Cardiac muscle cell (in vitro differentiated cells and primary cell): ENCODE data around the gene NEGR1. TPM values are rescaled to one million over a fixed set of nuclear protein-coding genes. Genes with fewer than 3 reads are reported as not detected.

Experiments
- DNase-seq, 2 donors: peaks; one replicate each; pipeline versions ENCODE4 v3.0.0 to v3.0.0-alpha.2; 2010 to 2017; ENCODE audit warnings: low read depth in 1 of 2, low spot score in 1 of 2
- H3K27ac ChIP-seq: fragments of 200-600 bp; sonication (generic); 2 replicates; pipeline ENCODE4 v1.5.1; 2016
- H3K27me3 ChIP-seq: fragments of 200-600 bp; sonication (generic); 2 replicates; pipeline ENCODE4 v1.6.0; 2016; ENCODE audit warnings: control low read depth
- H3K36me3 ChIP-seq: fragments of 200-600 bp; sonication (generic); 2 replicates; pipeline ENCODE4 v1.5.1; 2016; ENCODE audit warnings: control low read depth
- H3K4me1 ChIP-seq: fragments of 200-600 bp; sonication (generic); 2 replicates; pipeline ENCODE4 v1.8.1; 2017; ENCODE audit warnings: low read depth, mild to moderate bottlenecking, mixed run types
- H3K4me3 ChIP-seq: fragments of 200-600 bp; sonication (generic); 2 replicates; pipeline ENCODE4 v1.5.1; 2016; ENCODE audit warnings: mild to moderate bottlenecking
- H3K9me3 ChIP-seq: fragments of 200-600 bp; sonication (generic); 2 replicates; pipeline ENCODE4 v1.5.1; 2017; ENCODE audit warnings: low read depth, mild to moderate bottlenecking, control low read depth
- polyA plus RNA-seq: library from polyadenylated mRNA; unstranded; fragments of >200 nt; fragmentation: Nextera tagmentation; extraction: Ambion mirVana; gene quantifications from 2 replicates; pipeline ENCODE4 v1.2.1, GENCODE V29; 2016
- total RNA-seq: library from RNA; depleted of rRNA; stranded (reverse); fragments of >200 nt; gene quantifications from 2 replicates; pipeline ENCODE4 v1.2.3, GENCODE V29; 2016
- TF ChIP-seq, protein P1 (sequence below): IDR thresholded peaks from 2 replicates; pipeline ENCODE4 v1.5.1; 2012; ENCODE audit warnings: low read depth, mild to moderate bottlenecking, low read length

Gene NEGR1
- total and polyA plus RNA-seq, 2 experiments from 2014 or later, result 0.06 to 0.20 TPM

DNA sequence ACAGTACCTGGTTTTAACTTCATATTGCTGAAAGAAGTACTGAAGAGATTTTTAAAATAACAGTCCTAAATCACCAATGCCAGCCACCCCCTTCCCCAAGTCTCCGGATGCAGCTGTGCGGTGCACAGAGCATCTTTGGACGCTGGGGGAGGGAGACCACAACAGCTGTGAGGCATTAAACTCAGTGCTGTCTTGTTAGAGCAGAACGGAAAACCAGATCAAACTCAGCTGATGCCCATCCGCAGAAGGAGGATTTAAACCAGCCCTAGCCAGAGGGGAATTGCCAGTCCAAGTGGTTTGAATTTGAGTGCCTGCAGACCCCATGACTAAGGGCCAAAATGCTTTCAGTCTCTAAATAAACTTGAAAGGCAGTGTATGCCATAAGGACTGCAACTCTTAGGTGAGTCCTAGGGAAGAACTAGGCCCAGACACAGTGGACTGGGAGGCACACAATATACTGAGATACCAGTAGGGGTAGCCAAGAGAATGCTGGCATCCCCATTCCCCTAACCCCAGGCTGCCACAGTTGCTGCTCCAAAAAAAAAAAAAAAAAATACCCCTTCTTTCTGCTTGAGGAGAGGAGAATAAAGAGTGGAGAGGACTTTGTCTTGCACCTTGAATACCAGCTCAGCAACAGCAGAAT lies 576.2 kb downstream of the NEGR1 start:
- TF ChIP-seq, protein P1, sequence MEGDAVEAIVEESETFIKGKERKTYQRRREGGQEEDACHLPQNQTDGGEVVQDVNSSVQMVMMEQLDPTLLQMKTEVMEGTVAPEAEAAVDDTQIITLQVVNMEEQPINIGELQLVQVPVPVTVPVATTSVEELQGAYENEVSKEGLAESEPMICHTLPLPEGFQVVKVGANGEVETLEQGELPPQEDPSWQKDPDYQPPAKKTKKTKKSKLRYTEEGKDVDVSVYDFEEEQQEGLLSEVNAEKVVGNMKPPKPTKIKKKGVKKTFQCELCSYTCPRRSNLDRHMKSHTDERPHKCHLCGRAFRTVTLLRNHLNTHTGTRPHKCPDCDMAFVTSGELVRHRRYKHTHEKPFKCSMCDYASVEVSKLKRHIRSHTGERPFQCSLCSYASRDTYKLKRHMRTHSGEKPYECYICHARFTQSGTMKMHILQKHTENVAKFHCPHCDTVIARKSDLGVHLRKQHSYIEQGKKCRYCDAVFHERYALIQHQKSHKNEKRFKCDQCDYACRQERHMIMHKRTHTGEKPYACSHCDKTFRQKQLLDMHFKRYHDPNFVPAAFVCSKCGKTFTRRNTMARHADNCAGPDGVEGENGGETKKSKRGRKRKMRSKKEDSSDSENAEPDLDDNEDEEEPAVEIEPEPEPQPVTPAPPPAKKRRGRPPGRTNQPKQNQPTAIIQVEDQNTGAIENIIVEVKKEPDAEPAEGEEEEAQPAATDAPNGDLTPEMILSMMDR, result no peak
- no peaks in the 10 kb centered on the region for H3K27me3 ChIP-seq
- H3K4me1 ChIP-seq, result no peaks in the 10 kb centered on the region
- no peak overlapping the region for H3K27ac ChIP-seq
- no peaks in the 10 kb centered on the region for H3K36me3 ChIP-seq
- no peak for DNase-seq
- H3K9me3 ChIP-seq, result no peaks in the 10 kb centered on the region
- H3K4me3 ChIP-seq, result no peak overlapping the region

DNA sequence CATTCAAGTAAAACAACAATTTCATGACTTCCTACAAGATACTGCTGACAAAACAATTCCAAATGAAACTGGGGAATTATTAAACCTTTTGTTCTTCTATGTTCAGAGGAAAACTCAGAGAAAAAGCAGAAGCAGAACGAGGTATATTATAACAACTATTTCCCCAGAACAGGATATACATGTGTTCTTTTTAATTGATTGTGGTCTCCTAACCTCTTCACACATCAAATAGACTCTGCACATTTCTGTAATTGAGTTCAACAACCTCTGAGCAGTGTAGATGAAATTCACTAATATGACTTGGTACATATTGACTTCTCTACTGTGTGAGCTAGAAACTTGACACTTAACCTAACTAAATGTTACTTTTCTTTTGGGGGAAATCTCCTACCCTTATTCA lies 584.2 kb downstream of the NEGR1 start:
- no peaks in the 10 kb centered on the region for H3K27me3 ChIP-seq
- TF ChIP-seq, protein P1, result no peak
- H3K9me3 ChIP-seq, result no peaks in the 10 kb centered on the region
- H3K4me3 ChIP-seq, result no peak overlapping the region
- H3K4me1 ChIP-seq, result no peaks in the 10 kb centered on the region
- H3K36me3 ChIP-seq, result no peaks in the 10 kb centered on the region
- H3K27ac ChIP-seq, result no peak overlapping the region
- no peak for DNase-seq

- TF ChIP-seq, protein P1, result no peak
- Histone ChIP-seq H3K9me3 (no peaks in the 10 kb centered on the region), H3K4me3 (no peak overlapping the region)
Observed at GRCh38 chr1:71695821-71696220, 586.5 kb downstream of the NEGR1 start.

DNA sequence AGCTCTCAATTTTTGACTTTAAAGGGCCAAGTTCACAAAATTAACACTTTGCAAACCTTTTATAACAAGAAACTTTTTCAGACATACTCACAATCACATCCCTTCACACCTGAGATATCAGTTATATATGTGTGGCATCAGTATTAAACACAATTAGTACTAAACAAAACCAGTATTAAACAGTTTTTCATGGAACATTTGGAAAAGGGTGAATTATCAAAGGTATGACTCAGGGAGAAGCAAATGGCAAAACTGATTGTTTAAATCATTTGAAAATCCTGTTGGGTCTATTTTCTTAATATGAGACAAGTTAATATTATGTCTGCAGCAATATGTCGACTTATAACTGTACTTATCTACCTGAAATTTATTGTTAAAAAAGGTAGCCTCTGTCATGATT lies 587.3 kb downstream of the NEGR1 start:
- H3K9me3 ChIP-seq, result no peaks in the 10 kb centered on the region
- DNase-seq, result no peak
- no peak overlapping the region for H3K27ac ChIP-seq
- H3K36me3 ChIP-seq, result no peaks in the 10 kb centered on the region
- no peak overlapping the region for H3K4me3 ChIP-seq
- TF ChIP-seq, protein P1, result no peak
- no peaks in the 10 kb centered on the region for H3K4me1 ChIP-seq
- no peaks in the 10 kb centered on the region for H3K27me3 ChIP-seq

More at GRCh38 chr1:71695821-71696220, 586.5 kb downstream of the NEGR1 start:
- Histone ChIP-seq H3K27ac (no peak overlapping the region), H3K27me3 (no peaks in the 10 kb centered on the region), H3K36me3 (no peaks in the 10 kb centered on the region), H3K4me1 (no peaks in the 10 kb centered on the region)
- DNase-seq, result no peak

- Histone ChIP-seq H3K27me3 (no peaks in the 10 kb centered on the region), H3K9me3 (no peaks in the 10 kb centered on the region), H3K36me3 (no peaks in the 10 kb centered on the region), H3K4me3 (no peak overlapping the region), H3K27ac (no peak overlapping the region), H3K4me1 (no peaks in the 10 kb centered on the region)
- no peak for DNase-seq
- TF ChIP-seq, protein P1, result no peak
Observed at GRCh38 chr1:71693581-71693980, 588.8 kb downstream of the NEGR1 start.
